Vagina (tissue), 2 donors: ENCODE measurements around the gene HSF2BP.

Experiments used
- POLR2A ChIP-seq, 2 donors: fragments of 450-650 bp; IDR thresholded peaks; one replicate each; pipeline ENCODE4 v1.6.1; 2017; ENCODE audit warnings: antibody characterized with exemption in 2 of 2, mild to moderate bottlenecking in 2 of 2, moderate library complexity in 2 of 2
- POLR2AphosphoS5 ChIP-seq, 2 donors: sonication (generic); formaldehyde crosslinking; IDR thresholded peaks; one replicate each; pipeline ENCODE4 v1.9.0; 2017; ENCODE audit warnings: antibody characterized with exemption in 2 of 2, mild to moderate bottlenecking in 2 of 2, low read depth in 1 of 2; ENCODE audit not compliant: insufficient read depth in 1 of 2
- TF ChIP-seq, protein P1 (sequence below), 3 experiments: fragments of 450-650 bp in 2 of 3; fragments of 200-600 bp in 1 of 3; sonication (generic) in 1 of 3; IDR thresholded peaks; one replicate each; pipeline ENCODE4 v1.5.1; 2017 to 2019; ENCODE audit warnings: antibody characterized with exemption in 3 of 3, mild to moderate bottlenecking in 2 of 3, moderate library complexity in 2 of 3

- TF ChIP-seq POLR2AphosphoS5 (IDR thresholded peaks at IDR 0.05; ENCODE audit: insufficient read depth in 1 of 2, low read depth in 1 of 2): no peak
- TF ChIP-seq, protein P1, sequence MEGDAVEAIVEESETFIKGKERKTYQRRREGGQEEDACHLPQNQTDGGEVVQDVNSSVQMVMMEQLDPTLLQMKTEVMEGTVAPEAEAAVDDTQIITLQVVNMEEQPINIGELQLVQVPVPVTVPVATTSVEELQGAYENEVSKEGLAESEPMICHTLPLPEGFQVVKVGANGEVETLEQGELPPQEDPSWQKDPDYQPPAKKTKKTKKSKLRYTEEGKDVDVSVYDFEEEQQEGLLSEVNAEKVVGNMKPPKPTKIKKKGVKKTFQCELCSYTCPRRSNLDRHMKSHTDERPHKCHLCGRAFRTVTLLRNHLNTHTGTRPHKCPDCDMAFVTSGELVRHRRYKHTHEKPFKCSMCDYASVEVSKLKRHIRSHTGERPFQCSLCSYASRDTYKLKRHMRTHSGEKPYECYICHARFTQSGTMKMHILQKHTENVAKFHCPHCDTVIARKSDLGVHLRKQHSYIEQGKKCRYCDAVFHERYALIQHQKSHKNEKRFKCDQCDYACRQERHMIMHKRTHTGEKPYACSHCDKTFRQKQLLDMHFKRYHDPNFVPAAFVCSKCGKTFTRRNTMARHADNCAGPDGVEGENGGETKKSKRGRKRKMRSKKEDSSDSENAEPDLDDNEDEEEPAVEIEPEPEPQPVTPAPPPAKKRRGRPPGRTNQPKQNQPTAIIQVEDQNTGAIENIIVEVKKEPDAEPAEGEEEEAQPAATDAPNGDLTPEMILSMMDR (IDR thresholded peaks at IDR 0.05): no peak
- no peak for TF ChIP-seq POLR2A (IDR thresholded peaks at IDR 0.05)
These were observed 73.8 kb downstream of the HSF2BP start for GRCh38 chr21:43585514-43585913.
